ENCODE results near the gene FGF1.

The FGF1 gene

DNA sequence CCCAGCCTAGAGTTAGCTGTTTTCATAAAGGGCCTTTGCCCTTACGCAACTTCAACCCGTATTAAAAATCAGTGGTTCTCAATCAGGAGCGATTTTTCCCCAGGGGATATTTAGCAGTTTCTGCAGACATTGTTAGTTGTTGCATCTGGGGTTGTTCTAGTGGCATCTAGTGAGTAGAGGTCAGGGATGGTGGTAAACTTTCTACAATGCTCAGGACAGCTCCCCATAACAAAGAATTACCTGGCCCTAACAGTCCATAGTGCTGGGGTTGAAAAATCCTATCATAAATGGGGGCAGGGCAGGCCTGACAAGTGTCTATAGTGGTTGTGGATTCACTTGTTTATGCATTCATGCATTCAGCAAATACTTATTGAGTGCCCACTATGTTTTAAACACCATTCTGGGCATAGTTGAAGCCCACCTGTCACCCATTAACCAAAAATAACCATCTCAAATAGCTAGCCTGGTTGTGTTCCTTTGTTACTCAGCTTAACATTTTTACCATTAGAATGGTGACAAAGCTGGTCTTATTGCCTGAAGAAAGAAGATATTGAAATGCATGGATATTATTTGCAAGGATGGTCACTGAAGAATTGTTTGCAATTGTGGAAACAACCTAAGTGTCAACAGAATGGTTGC lies 15.9 kb upstream of the FGF1 start:
- no peak overlapping the region for H2AFZ ChIP-seq
- no peak overlapping the region for H3K9ac ChIP-seq
- no peak for TF ChIP-seq CTCF (IDR thresholded peaks at IDR 0.05)
- H3K79me2 ChIP-seq, result no peaks in the 10 kb centered on the region
- H3K9me3 ChIP-seq (ENCODE audit: control insufficient read depth, low read length), result no peaks in the 10 kb centered on the region
- no peaks in the 10 kb centered on the region for H3K27me3 ChIP-seq (ENCODE audit: control insufficient read depth, insufficient read depth, low read length)
- no peaks in the 10 kb centered on the region for H3K36me3 ChIP-seq (ENCODE audit: control insufficient read depth, insufficient read depth, low read length)
- no peak overlapping the region for H3K4me2 ChIP-seq (ENCODE audit: low read length)
- no peak overlapping the region for H3K27ac ChIP-seq
- H3K4me1 ChIP-seq, result peaks cover 12% of the 10 kb centered on the region
- H3K4me3 ChIP-seq (ENCODE audit: low read depth, low read length), result no peak overlapping the region

DNA sequence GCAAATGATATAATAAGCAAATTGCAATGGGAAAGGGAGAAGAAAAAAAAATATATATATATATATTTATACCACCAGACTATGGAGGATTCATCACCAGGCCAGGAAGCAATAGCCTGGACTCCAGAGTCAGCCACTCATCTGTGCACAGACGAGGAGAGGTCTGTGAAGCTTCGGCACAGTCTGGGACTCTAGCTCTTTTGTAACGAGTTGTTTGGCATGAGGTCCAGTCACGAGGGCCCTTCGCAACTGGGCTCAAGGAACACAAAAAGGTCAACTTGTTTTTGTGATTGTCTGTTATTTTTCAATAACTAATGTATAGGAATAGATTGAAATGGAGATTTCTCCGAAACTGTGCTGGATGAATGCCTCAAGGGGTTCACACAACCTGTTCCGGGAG lies 14.7 kb upstream of the FGF1 start:
- Histone ChIP-seq H3K9ac (no peak overlapping the region), H3K27ac (no peak overlapping the region), H3K9me3 (ENCODE audit: control insufficient read depth, low read length) (no peaks in the 10 kb centered on the region)

GRCh38 chr5:142699184-142699720 lies 13.4 kb upstream of the FGF1 start:
- Histone ChIP-seq H3K9ac (no peak overlapping the region), H3K4me2 (ENCODE audit: low read length) (no peak overlapping the region), H3K27ac (no peak overlapping the region), H3K27me3 (ENCODE audit: control insufficient read depth, insufficient read depth, low read length) (no peaks in the 10 kb centered on the region), H3K4me3 (ENCODE audit: low read depth, low read length) (no peak overlapping the region), H2AFZ (peak overlapping the region; percentile 26), H3K4me1 (peaks cover 12% of the 10 kb centered on the region), H3K36me3 (ENCODE audit: control insufficient read depth, insufficient read depth, low read length) (no peaks in the 10 kb centered on the region), H3K79me2 (no peaks in the 10 kb centered on the region), H3K9me3 (ENCODE audit: control insufficient read depth, low read length) (no peaks in the 10 kb centered on the region)
- TF ChIP-seq CTCF (IDR thresholded peaks at IDR 0.05), result peak; percentile 95

More for the DNA sequence above, 14.7 kb upstream of the FGF1 start:
- H3K4me2 ChIP-seq (ENCODE audit: low read length), result no peak overlapping the region
- no peaks in the 10 kb centered on the region for H3K36me3 ChIP-seq (ENCODE audit: control insufficient read depth, insufficient read depth, low read length)
- no peaks in the 10 kb centered on the region for H3K27me3 ChIP-seq (ENCODE audit: control insufficient read depth, insufficient read depth, low read length)
- no peak overlapping the region for H3K4me3 ChIP-seq (ENCODE audit: low read depth, low read length)
- no peak overlapping the region for H2AFZ ChIP-seq
- H3K79me2 ChIP-seq, result no peaks in the 10 kb centered on the region
- H3K4me1 ChIP-seq, result peaks cover 12% of the 10 kb centered on the region
- no peak for TF ChIP-seq CTCF (IDR thresholded peaks at IDR 0.05)

DNA sequence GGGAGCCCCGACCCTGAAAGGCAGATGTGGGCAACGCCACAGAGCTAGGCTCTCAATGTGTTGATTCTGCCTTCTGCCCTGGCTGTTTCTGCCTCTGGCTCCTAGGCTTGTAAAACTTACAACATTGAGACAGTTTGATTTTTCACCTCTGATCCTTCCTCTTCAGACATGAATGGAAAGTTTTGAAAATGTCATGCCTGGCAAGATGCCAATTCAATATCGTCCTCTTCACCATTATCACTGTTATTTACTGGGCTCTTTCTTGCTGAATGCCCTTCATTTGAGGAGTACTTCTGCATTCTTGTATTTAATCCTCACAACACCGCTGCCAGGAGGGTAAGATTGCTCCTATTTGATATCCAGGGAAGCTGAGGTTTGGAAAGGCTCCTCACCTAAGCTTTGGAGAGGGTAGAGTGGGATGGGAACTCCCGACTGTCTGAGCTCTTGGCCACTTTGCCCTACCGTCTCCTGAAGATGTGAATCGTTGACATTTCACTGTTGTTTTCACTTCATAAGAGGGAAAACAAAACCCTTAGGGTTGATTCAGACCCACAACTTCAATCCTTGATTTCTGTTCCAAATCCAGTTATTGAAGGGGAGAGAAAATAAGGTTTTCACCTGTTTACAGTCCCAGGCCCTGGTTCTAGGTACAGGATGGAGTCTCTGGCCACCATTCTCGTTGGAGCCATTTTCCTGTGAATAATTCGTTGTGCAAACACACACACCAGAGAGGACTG lies 12.7 kb upstream of the FGF1 start:
- no peaks in the 10 kb centered on the region for H3K79me2 ChIP-seq
- no peak overlapping the region for H3K4me2 ChIP-seq (ENCODE audit: low read length)
- no peak overlapping the region for H3K27ac ChIP-seq
- H2AFZ ChIP-seq, result peak overlapping the region; percentile 26
- H3K27me3 ChIP-seq (ENCODE audit: control insufficient read depth, insufficient read depth, low read length), result no peaks in the 10 kb centered on the region
- H3K4me1 ChIP-seq, result peaks cover 12% of the 10 kb centered on the region
- H3K4me3 ChIP-seq (ENCODE audit: low read depth, low read length), result no peak overlapping the region
- H3K36me3 ChIP-seq (ENCODE audit: control insufficient read depth, insufficient read depth, low read length), result no peaks in the 10 kb centered on the region
- no peak overlapping the region for H3K9ac ChIP-seq
- no peaks in the 10 kb centered on the region for H3K9me3 ChIP-seq (ENCODE audit: control insufficient read depth, low read length)
- no peak for TF ChIP-seq CTCF (IDR thresholded peaks at IDR 0.05)

Data from parathyroid adenoma (tissue), 2 donors.